ENCODE results near the gene PRR35.
A peak's percentile ranks its signal among the peaks of the same experiment; 100 is the strongest.

The PRR35 gene

GRCh38 chr16:543301-544164 is 16.7 kb upstream of the PRR35 start:
- DNase-seq (ENCODE audit: low read depth): no peak
- H3K4me3 ChIP-seq (ENCODE audit: low read depth, low read length): no peak overlapping the region
- TF ChIP-seq, protein P1, sequence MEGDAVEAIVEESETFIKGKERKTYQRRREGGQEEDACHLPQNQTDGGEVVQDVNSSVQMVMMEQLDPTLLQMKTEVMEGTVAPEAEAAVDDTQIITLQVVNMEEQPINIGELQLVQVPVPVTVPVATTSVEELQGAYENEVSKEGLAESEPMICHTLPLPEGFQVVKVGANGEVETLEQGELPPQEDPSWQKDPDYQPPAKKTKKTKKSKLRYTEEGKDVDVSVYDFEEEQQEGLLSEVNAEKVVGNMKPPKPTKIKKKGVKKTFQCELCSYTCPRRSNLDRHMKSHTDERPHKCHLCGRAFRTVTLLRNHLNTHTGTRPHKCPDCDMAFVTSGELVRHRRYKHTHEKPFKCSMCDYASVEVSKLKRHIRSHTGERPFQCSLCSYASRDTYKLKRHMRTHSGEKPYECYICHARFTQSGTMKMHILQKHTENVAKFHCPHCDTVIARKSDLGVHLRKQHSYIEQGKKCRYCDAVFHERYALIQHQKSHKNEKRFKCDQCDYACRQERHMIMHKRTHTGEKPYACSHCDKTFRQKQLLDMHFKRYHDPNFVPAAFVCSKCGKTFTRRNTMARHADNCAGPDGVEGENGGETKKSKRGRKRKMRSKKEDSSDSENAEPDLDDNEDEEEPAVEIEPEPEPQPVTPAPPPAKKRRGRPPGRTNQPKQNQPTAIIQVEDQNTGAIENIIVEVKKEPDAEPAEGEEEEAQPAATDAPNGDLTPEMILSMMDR (conservative IDR thresholded peaks at IDR 0.05; ENCODE audit: low read depth, low read length): no peak

DNA sequence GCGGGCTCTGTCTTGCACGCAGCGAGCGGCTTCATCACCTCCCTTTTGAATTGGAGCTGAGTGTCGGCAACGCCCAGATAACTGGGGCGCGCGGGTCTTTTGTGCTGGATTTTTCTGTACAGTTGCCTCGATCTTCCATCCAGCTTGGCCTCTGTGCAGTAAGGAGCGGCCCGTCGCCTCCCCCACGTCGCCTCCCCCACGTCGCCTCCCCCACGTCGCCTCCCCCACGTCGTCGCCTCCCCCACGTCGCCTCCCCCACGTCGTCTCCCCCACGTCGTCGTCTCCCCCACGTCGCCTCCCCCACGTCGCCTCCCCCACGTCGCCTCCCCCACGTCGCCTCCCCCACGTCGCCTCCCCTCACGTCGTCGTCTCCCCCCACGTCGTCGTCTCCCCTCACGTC is 15.7 kb upstream of the PRR35 start:
- no peak overlapping the region for H3K4me3 ChIP-seq (ENCODE audit: low read depth, low read length)
- DNase-seq (ENCODE audit: low read depth): no peak
- TF ChIP-seq, protein P1 (conservative IDR thresholded peaks at IDR 0.05; ENCODE audit: low read depth, low read length): no peak

GRCh38 chr16:546909-547770 is 13.1 kb upstream of the PRR35 start:
- TF ChIP-seq, protein P1 (conservative IDR thresholded peaks at IDR 0.05; ENCODE audit: low read depth, low read length): peak; percentile 44
- H3K4me3 ChIP-seq (ENCODE audit: low read depth, low read length): no peak overlapping the region

GRCh38 chr16:548586-548985 is 11.6 kb upstream of the PRR35 start:
- TF ChIP-seq, protein P1 (conservative IDR thresholded peaks at IDR 0.05; ENCODE audit: low read depth, low read length): no peak
- DNase-seq (ENCODE audit: low read depth): no peak
- no peak overlapping the region for H3K4me3 ChIP-seq (ENCODE audit: low read depth, low read length)

More at GRCh38 chr16:546909-547770, 13.1 kb upstream of the PRR35 start:
- no peak for DNase-seq (ENCODE audit: low read depth)

GRCh38 chr16:549544-550263 is 10.5 kb upstream of the PRR35 start:
- DNase-seq (ENCODE audit: low read depth): no peak
- no peak overlapping the region for H3K4me3 ChIP-seq (ENCODE audit: low read depth, low read length)
- TF ChIP-seq, protein P1 (conservative IDR thresholded peaks at IDR 0.05; ENCODE audit: low read depth, low read length): peak; percentile 10

- no peak for DNase-seq (ENCODE audit: low read depth)
- H3K4me3 ChIP-seq (ENCODE audit: low read depth, low read length): no peak overlapping the region
- TF ChIP-seq, protein P1 (conservative IDR thresholded peaks at IDR 0.05; ENCODE audit: low read depth, low read length): no peak
Observed at GRCh38 chr16:551210-551609, 9.0 kb upstream of the PRR35 start.
